ENCODE results near the gene ABHD1. TPM values are rescaled to one million over a fixed set of nuclear protein-coding genes. Genes with fewer than 3 reads are reported as not detected.

ABHD1 gene
- total and polyA plus RNA-seq, 4 donors = 0.08 to 0.74 (median 0.14) TPM

DNA sequence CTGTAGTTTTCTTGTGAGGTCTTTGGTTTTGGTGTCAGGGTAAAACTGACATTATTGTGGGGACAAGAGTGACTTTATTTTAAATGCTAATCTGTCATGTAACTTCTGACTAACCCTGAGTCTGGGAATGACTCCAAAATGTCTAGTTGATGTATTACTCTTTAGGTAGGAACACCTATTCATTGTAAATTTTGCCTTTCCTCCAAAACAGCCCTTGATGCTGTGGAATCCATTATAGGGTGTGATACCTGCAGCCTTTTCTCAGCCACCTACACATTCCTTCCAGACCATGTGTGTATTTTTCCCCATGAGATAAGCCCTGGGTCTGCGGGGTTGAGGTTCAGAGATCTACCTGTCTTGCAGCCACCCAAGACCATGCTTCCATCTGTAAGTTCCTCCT is 19.7 kb downstream of the ABHD1 start:
- no peaks in the 10 kb centered on the region for H3K36me3 ChIP-seq (ENCODE audit: control insufficient read depth in 4 of 4, insufficient read depth in 4 of 4, low read length in 4 of 4)
- no peak overlapping the region for H3K4me3 ChIP-seq
- H3K27me3 ChIP-seq (ENCODE audit: control insufficient read depth in 3 of 3, insufficient read depth in 3 of 3, low read length in 2 of 3) = peaks cover 0 to 2% (median 0%) of the 10 kb centered on the region in 3 donors
- no peaks in the 10 kb centered on the region for H3K4me1 ChIP-seq (ENCODE audit: control insufficient read depth in 5 of 5, insufficient read depth in 5 of 5, low read length in 5 of 5)
- DNase-seq = no peak
- 68 to 92% methylated on average over 1 of the region's 1 CpG for WGBS, 2 donors
- H3K9ac ChIP-seq (ENCODE audit: insufficient read depth in 1 of 2, low read length in 2 of 2) = no peak overlapping the region
- ATAC-seq (ENCODE audit: insufficient read depth, low FRiP score) = no peak
- H3K9me3 ChIP-seq (ENCODE audit: control insufficient read depth in 4 of 4, insufficient read depth in 3 of 4, low read length in 3 of 4) = no peaks in the 10 kb centered on the region
- H3K27ac ChIP-seq (ENCODE audit: low read depth in 1 of 2, low read length in 1 of 2) = no peak overlapping the region
- TF ChIP-seq, protein P1, sequence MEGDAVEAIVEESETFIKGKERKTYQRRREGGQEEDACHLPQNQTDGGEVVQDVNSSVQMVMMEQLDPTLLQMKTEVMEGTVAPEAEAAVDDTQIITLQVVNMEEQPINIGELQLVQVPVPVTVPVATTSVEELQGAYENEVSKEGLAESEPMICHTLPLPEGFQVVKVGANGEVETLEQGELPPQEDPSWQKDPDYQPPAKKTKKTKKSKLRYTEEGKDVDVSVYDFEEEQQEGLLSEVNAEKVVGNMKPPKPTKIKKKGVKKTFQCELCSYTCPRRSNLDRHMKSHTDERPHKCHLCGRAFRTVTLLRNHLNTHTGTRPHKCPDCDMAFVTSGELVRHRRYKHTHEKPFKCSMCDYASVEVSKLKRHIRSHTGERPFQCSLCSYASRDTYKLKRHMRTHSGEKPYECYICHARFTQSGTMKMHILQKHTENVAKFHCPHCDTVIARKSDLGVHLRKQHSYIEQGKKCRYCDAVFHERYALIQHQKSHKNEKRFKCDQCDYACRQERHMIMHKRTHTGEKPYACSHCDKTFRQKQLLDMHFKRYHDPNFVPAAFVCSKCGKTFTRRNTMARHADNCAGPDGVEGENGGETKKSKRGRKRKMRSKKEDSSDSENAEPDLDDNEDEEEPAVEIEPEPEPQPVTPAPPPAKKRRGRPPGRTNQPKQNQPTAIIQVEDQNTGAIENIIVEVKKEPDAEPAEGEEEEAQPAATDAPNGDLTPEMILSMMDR (IDR thresholded peaks at IDR 0.05; ENCODE audit: control extremely low read depth, extremely low read depth) = no peak

DNA sequence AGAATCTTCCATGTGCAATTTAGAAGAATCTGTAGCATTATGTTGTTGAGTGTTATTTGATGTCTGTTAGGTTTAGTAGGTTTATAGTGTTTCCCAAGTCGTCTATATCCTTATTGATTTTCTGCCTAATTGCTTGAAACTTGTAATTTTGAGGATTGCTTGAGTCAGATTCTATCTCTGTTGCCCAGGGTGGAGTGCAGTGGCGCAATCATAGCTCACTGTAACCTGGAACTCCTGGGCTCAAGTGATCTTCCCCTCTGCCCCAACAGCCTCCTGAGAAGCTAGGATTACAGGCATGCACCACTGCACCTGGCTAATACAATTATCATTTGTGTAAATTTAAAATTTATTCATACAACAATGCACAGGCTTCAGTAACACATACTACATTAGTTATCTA is 22.1 kb downstream of the ABHD1 start:
- no peak for ATAC-seq (ENCODE audit: insufficient read depth, low FRiP score)
- peaks cover 0 to 2% (median 0%) of the 10 kb centered on the region in 3 donors for H3K27me3 ChIP-seq (ENCODE audit: control insufficient read depth in 3 of 3, insufficient read depth in 3 of 3, low read length in 2 of 3)
- no peaks in the 10 kb centered on the region for H3K4me1 ChIP-seq (ENCODE audit: control insufficient read depth in 5 of 5, insufficient read depth in 5 of 5, low read length in 5 of 5)
- H3K9me3 ChIP-seq (ENCODE audit: control insufficient read depth in 4 of 4, insufficient read depth in 3 of 4, low read length in 3 of 4) = no peaks in the 10 kb centered on the region
- TF ChIP-seq, protein P1 (IDR thresholded peaks at IDR 0.05; ENCODE audit: control extremely low read depth, extremely low read depth) = no peak
- no peak overlapping the region for H3K27ac ChIP-seq (ENCODE audit: low read depth in 1 of 2, low read length in 1 of 2)
- no peak overlapping the region for H3K4me3 ChIP-seq
- 81 to 89% methylated on average over 2 of the region's 2 CpGs for WGBS, 2 donors
- H3K36me3 ChIP-seq (ENCODE audit: control insufficient read depth in 4 of 4, insufficient read depth in 4 of 4, low read length in 4 of 4) = no peaks in the 10 kb centered on the region
- no peak for DNase-seq
- H3K9ac ChIP-seq (ENCODE audit: insufficient read depth in 1 of 2, low read length in 2 of 2) = no peak overlapping the region

DNA sequence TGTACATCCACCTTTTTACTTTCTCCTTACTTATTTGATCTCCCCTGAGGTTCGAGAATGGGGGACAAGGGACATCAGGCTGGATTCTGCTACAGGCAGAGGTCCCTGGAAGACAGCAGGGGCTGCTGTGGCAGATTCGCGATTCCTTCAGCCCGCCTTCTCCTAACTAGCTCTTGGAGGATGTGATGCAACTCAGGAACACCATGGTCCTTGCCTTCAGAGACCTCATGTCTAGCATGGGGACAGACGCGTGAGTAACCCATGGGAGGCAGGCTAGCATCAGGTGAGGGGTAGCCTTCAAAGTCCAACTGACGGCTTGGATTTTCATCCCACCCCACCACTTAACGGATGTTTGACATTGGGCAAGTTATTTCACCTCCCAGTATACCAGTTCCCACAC is 24.3 kb downstream of the ABHD1 start:
- TF ChIP-seq, protein P1 (IDR thresholded peaks at IDR 0.05; ENCODE audit: control extremely low read depth, extremely low read depth) = no peak
- DNase-seq (no peak), ATAC-seq (ENCODE audit: insufficient read depth, low FRiP score) (no peak)
- Histone ChIP-seq H3K9me3 (ENCODE audit: control insufficient read depth in 4 of 4, insufficient read depth in 3 of 4, low read length in 3 of 4) (no peaks in the 10 kb centered on the region), H3K4me1 (ENCODE audit: control insufficient read depth in 5 of 5, insufficient read depth in 5 of 5, low read length in 5 of 5) (no peaks in the 10 kb centered on the region), H3K27me3 (ENCODE audit: control insufficient read depth in 3 of 3, insufficient read depth in 3 of 3, low read length in 2 of 3) (peaks cover 0 to 2% (median 0%) of the 10 kb centered on the region in 3 donors), H3K4me3 (no peak overlapping the region), H3K27ac (ENCODE audit: low read depth in 1 of 2, low read length in 1 of 2) (no peak overlapping the region), H3K9ac (ENCODE audit: insufficient read depth in 1 of 2, low read length in 2 of 2) (no peak overlapping the region), H3K36me3 (ENCODE audit: control insufficient read depth in 4 of 4, insufficient read depth in 4 of 4, low read length in 4 of 4) (no peaks in the 10 kb centered on the region)
- WGBS, 2 donors = 90 to 95% methylated on average over 8 of the region's 8 CpGs

DNA sequence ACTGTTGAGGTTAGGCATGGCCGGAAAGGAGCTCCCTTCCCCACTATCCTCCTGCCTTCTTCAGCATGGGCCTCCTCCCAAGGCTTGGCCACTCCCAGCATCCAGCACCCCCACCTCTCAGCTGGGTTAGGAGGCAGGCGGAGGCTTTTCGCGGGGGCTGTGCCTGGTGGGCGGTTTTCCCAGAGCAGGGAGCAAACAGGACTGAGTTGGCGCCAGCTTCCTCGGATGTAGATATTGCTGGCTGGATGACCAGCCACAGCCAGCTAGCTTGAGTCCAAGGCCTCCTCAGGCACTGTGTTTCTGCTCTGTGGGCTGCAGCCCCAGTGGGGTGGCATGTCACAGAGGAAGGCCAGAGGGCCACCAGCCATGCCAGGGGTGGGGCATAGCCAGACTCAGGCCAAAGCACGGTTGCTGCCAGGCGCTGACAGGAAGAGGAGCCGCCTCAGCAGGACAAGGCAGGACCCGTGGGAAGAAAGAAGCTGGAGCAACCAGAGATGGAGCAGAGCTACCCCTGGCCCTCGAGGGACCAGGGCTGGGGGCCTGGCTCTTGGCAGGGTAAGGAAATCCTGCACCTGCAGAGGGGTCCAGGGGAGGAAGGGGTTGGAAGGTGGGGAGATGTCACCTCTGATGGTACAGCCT is 25.3 kb downstream of the ABHD1 start, which contains the start of gene TCF23:
Gene TCF23 (plus strand): TSS at position 204 of the 639 bp plus-strand sequence. CDS start 130 bp downstream, at position 334.
- H3K4me3 ChIP-seq = no peak within 1 kb of the TSS
- no peak within 1 kb of the TSS for H3K27ac ChIP-seq (ENCODE audit: low read depth in 1 of 2, low read length in 1 of 2)
- H3K9me3 ChIP-seq (ENCODE audit: control insufficient read depth in 4 of 4, insufficient read depth in 3 of 4, low read length in 3 of 4) = no peaks in the 10 kb centered on the region
- no peak for ATAC-seq (ENCODE audit: insufficient read depth, low FRiP score)
- H3K4me1 ChIP-seq (ENCODE audit: control insufficient read depth in 5 of 5, insufficient read depth in 5 of 5, low read length in 5 of 5) = no peaks in the 10 kb centered on the region
- WGBS, 2 donors = 73 to 79% methylated on average over 12 of the region's 12 CpGs
- H3K9ac ChIP-seq (ENCODE audit: insufficient read depth in 1 of 2, low read length in 2 of 2) = no peak within 1 kb of the TSS
- no peaks in the 10 kb centered on the region for H3K27me3 ChIP-seq (ENCODE audit: control insufficient read depth in 3 of 3, insufficient read depth in 3 of 3, low read length in 2 of 3)
- TF ChIP-seq, protein P1 (IDR thresholded peaks at IDR 0.05; ENCODE audit: control extremely low read depth, extremely low read depth) = no peak
- peak in 2 of 3 donors; percentile 37 to 42 for DNase-seq
- no peaks in the 10 kb centered on the region for H3K36me3 ChIP-seq (ENCODE audit: control insufficient read depth in 4 of 4, insufficient read depth in 4 of 4, low read length in 4 of 4)
